ENCODE data around the gene LTK.

DNA sequence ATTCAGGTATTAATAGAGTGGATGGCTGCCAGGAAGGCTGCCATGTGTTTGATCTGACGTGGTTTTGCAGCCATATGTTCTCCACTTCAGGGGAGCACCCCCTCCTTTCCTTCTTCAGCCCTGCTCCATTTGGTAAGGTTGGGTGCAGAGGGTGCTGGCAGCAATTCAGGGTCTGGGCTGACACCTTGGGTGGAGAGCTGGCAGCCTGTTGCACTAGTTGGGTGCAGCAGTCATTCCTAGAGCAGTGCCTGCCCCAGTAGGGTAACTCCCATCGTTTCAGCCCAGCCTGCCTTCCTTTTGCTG lies 46.9 kb upstream of the LTK start:
- TF ChIP-seq CTCF (IDR thresholded peaks at IDR 0.05) (no peak), POLR2A (IDR thresholded peaks at IDR 0.05) (no peak)
